GM23248 (cell line): ENCODE results near the gene LRP5.

Experiments used
- EZH2 ChIP-seq: fragments of 200-600 bp; sonication (generic); IDR thresholded peaks from 2 replicates; pipeline ENCODE4 v1.6.1; 2018; ENCODE audit warnings: antibody characterized with exemption, mild to moderate bottlenecking; ENCODE audit not compliant: insufficient read depth, poor library complexity, severe bottlenecking
- EZH2phosphoT487 ChIP-seq: fragments of 200-600 bp; sonication (generic); IDR thresholded peaks from 2 replicates; pipeline ENCODE4 v1.6.1; 2018; ENCODE audit warnings: antibody characterized with exemption, moderate library complexity, mild to moderate bottlenecking, low read depth; ENCODE audit not compliant: insufficient read depth

DNA sequence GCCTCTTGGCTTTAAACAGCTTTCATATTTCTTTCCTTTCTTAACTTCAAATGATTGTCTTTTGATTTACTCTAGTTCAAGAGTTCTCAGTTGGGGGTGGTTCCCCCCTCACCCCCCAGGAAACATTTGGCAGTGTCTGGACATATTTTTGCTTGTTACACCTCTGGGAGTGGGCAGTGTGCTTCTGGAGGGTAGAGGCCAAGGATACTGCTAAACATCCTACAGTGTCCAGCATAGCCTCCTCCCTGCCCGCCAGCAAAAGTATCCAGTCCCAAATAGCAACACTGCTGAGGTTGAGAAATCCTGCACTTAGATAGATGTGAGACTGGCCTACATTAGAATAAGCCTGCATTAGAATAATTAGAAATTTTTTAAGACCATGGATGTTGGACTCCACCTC is 151.3 kb downstream of the LRP5 start:
- no peak for TF ChIP-seq EZH2phosphoT487
- TF ChIP-seq EZH2 = no peak
